ENCODE data around the gene CD2. TPM values are rescaled to one million over a fixed set of nuclear protein-coding genes. Genes with fewer than 3 reads are reported as not detected.

Gene CD2
- total RNA-seq, 1 donor from 2014 or later: not detected

DNA sequence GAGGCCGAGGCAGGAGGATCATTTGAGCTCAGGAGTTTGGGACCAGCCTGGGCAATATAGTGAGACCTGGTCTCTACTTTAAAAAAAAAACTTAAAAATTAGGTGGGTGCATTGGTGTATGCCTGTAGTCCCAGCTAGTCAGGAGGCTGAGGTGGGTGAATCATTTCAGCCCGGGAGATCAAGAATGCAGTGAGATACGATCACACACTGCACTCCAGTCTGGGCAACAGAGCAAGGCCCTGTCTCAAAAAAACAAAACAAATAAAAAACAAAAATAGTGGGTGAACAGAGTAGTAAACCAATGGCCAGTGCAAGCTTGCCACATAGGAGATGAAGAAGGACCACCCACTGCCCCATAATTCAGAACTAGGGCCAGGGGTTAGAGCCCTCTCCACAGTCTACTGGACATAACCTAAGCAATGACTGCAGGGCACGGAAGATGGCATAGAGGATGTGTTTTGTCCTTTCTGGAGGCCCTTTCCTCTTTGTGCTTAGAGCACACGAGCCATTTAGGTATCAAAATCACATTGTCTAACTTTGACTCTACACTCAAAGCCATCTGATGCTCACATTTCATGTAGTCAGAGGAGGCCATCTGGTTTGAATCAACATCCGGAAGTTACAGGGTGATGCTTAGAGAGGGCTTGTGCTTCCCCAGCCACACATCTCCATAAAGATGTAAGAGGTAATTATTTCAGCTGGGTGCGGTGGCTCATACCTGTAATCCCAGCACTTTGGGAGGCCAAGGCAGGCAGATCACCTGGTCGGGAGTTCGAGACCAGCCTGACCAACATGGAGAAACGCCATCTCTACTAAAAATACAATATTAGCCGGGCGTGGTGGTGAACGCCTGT is 12.6 kb downstream of the CD2 start:
- Histone ChIP-seq H3K4me1 (no peaks in the 10 kb centered on the region), H3K36me3 (no peaks in the 10 kb centered on the region), H3K4me3 (no peak overlapping the region), H3K9me3 (no peaks in the 10 kb centered on the region), H3K27ac (no peak overlapping the region), H3K27me3 (no peaks in the 10 kb centered on the region)
- TF ChIP-seq, protein P1, sequence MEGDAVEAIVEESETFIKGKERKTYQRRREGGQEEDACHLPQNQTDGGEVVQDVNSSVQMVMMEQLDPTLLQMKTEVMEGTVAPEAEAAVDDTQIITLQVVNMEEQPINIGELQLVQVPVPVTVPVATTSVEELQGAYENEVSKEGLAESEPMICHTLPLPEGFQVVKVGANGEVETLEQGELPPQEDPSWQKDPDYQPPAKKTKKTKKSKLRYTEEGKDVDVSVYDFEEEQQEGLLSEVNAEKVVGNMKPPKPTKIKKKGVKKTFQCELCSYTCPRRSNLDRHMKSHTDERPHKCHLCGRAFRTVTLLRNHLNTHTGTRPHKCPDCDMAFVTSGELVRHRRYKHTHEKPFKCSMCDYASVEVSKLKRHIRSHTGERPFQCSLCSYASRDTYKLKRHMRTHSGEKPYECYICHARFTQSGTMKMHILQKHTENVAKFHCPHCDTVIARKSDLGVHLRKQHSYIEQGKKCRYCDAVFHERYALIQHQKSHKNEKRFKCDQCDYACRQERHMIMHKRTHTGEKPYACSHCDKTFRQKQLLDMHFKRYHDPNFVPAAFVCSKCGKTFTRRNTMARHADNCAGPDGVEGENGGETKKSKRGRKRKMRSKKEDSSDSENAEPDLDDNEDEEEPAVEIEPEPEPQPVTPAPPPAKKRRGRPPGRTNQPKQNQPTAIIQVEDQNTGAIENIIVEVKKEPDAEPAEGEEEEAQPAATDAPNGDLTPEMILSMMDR (IDR thresholded peaks at IDR 0.05): no peak
- DNase-seq (ENCODE audit: low spot score in 2 of 2): no peak
- intact Hi-C loops (cut with DNase I): no loop called here

DNA sequence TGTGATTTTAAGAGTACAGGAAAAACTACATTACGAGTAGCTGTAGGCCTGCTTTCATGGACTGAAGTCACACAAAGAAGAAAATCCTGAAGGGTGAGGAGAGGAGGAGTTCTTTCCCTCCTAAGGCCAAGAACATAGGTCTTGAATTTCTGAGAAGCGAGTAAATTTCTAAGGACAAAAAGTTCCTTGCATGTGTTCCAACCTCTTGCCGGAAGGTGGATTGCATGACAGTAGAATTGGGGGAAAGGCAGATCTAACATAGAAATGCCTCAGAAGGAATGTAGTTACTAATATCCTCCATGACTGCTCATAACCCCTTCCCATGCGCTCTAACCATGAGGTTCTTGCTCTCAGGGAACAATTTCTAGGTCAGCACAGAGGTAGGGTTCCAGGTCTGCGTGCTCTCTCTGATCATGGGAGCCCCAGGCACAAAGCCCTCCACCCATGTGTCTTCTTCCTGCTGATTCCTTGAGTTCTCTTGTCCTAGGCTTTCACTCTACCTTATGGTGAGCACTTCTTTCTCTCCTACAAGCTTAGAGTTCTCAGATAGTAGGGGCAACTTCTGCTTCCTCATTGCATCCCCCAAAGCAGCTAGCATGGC is 13.7 kb downstream of the CD2 start:
- Histone ChIP-seq H3K4me1 (no peaks in the 10 kb centered on the region), H3K4me3 (no peak overlapping the region), H3K9me3 (no peaks in the 10 kb centered on the region), H3K36me3 (no peaks in the 10 kb centered on the region), H3K27me3 (no peaks in the 10 kb centered on the region), H3K27ac (no peak overlapping the region)
- intact Hi-C loops (cut with DNase I): no loop called here
- TF ChIP-seq, protein P1 (IDR thresholded peaks at IDR 0.05): no peak
- no peak for DNase-seq (ENCODE audit: low spot score in 2 of 2)

DNA sequence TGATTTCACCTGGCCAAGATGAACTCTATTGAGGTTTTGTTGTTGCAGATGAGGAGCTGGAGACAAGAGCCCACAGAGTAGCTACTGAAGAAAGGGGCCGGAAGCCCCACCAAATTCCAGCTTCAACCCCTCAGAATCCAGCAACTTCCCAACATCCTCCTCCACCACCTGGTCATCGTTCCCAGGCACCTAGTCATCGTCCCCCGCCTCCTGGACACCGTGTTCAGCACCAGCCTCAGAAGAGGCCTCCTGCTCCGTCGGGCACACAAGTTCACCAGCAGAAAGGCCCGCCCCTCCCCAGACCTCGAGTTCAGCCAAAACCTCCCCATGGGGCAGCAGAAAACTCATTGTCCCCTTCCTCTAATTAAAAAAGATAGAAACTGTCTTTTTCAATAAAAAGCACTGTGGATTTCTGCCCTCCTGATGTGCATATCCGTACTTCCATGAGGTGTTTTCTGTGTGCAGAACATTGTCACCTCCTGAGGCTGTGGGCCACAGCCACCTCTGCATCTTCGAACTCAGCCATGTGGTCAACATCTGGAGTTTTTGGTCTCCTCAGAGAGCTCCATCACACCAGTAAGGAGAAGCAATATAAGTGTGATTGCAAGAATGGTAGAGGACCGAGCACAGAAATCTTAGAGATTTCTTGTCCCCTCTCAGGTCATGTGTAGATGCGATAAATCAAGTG is 14.3 kb downstream of the CD2 start:
- Histone ChIP-seq H3K27me3 (no peaks in the 10 kb centered on the region), H3K36me3 (no peaks in the 10 kb centered on the region), H3K4me1 (no peaks in the 10 kb centered on the region), H3K4me3 (no peak overlapping the region), H3K27ac (no peak overlapping the region), H3K9me3 (no peaks in the 10 kb centered on the region)
- DNase-seq (ENCODE audit: low spot score in 2 of 2): no peak
- TF ChIP-seq, protein P1 (IDR thresholded peaks at IDR 0.05): no peak
- intact Hi-C loops (cut with DNase I): no loop called here

DNA sequence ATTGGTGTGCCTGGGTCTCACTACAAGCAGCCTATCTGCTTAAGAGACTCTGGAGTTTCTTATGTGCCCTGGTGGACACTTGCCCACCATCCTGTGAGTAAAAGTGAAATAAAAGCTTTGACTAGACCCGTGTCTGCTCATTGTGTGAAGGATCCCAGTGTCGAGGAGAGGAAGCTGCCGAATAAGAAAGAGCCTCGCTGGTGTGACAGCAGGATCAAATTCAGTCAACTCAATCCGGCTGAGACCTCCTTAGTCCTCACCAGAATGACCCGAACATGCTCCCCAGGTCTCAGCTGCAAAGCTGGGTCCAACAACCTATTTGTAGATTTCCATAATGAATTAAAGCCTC is 14.8 kb downstream of the CD2 start:
- Histone ChIP-seq H3K4me1 (no peaks in the 10 kb centered on the region), H3K36me3 (no peaks in the 10 kb centered on the region), H3K27ac (no peak overlapping the region), H3K27me3 (no peaks in the 10 kb centered on the region), H3K4me3 (no peak overlapping the region), H3K9me3 (no peaks in the 10 kb centered on the region)
- intact Hi-C loops (cut with DNase I): no loop called here
- no peak for DNase-seq (ENCODE audit: low spot score in 2 of 2)
- TF ChIP-seq, protein P1 (IDR thresholded peaks at IDR 0.05): no peak

DNA sequence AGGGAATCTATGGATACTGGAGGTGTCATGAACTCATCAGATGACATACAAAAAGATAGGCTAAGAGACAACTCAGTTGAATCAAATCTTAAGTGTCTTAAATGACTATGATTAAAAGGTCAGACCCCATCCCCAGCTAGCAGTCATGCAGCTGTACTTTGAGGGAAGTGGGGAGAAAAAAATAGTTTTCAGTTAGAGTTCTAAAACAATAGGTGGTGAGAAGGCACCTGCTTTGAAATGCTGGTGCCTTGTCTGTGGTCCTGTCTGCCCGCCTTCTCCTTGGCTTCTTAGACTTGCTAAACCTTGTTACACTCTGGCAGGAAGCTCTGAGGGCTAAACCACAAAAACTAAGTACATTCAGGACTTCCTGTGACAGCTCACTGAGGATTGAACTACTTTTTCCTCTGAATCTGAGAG is 15.3 kb downstream of the CD2 start:
- Histone ChIP-seq H3K36me3 (no peaks in the 10 kb centered on the region), H3K4me1 (no peaks in the 10 kb centered on the region), H3K9me3 (no peaks in the 10 kb centered on the region), H3K27me3 (no peaks in the 10 kb centered on the region), H3K4me3 (no peak overlapping the region), H3K27ac (no peak overlapping the region)
- intact Hi-C loops (cut with DNase I): no loop called here
- DNase-seq (ENCODE audit: low spot score in 2 of 2): no peak
- TF ChIP-seq, protein P1 (IDR thresholded peaks at IDR 0.05): no peak
